ENCODE results near the gene KCTD5. TPM values are rescaled to one million over a fixed set of nuclear protein-coding genes. Genes with fewer than 3 reads are reported as not detected.

KCTD5 gene
- polyA plus RNA-seq, 1 experiment = 34.5 TPM

DNA sequence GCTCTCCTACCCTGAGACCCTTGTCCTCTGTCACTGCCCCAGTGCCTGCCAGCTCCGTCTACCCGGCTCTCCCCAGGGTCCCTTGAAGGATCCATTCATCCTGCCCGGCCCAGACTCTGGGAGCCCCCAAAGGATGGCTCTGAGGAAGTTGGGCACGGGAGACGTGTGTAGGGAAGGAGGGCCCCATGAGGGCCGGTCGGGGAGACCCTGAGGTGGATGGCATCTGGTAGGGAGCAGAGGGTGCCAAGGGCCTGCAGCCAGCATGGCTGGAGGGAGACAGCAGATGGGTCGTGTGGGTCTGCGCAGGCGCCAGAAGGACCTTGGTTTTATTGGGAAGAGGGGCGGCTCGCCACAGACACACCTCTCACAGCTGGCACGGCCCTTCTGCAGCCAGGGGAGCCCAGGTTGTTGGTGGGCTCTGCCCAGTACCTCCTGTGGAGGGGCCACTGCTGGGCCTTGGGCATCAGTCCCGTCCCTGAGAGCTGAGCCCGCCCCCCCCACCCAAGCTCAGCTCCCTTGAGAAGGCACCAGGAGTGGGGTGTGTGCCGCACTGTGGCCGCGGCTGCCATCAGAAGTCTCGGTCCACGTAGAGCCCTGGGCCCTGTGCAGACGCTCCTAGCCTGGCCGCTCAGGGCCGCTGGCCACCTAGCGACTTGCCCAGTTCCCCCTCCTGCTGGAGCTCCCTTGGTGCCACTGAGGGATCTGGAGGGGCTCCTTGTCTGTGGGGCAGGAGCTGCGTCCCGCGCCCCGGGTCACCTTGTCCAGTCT is 16.0 kb downstream of the KCTD5 start:
- DNase-seq (ENCODE audit: low read depth) = no peak
- no peaks in the 10 kb centered on the region for H3K27me3 ChIP-seq (ENCODE audit: control insufficient read depth, insufficient read depth, low read length)
- POLR2A ChIA-PET = no interaction called here
- no peak for TF ChIP-seq CTCF (IDR thresholded peaks at IDR 0.05; ENCODE audit: insufficient read depth, low read depth, low read length)
- CTCF ChIA-PET = no interaction called here
- peaks cover 26% of the 10 kb centered on the region for H3K36me3 ChIP-seq (ENCODE audit: control insufficient read depth, insufficient read depth, low read length)
- H3K4me3 ChIP-seq (ENCODE audit: low read depth, low read length) = no peak overlapping the region

DNA sequence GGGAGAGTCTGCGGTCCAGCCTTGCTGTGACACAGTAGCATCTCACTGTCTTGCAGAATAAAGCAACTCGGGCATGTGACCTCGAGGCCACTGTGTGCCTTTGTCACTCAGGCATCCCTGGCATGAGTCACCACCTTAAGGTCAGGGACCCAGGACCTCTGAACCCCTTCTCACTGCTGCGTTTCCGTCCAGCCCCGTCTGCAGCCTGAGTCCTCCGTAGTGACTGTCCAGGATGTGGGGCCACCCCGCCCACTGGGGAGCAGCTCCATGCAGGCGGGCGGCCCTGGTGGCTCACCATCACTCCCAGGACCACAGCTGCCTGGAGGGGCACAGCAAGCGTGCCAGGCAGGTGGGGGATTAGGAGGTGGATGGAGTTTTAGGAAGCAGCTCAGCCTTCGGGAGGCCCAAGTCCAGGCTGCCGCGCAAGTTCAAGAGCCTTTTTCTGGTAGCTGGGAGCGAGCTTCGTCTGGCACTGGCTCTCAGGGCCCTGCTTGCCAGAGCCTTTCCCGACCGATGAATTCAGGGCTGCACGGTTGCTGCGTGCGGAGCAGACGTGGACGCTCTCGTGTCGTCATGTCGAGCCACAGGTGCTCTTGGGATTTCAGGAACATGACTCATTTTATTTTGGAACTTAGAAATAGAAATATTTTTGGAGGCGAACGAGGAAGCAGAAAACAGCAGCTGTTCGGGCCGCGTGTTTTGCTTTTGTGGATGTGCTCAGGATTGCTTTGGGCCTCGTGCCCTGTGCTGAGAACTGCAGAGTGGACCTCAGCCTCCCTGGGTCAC is 16.8 kb downstream of the KCTD5 start:
- POLR2A ChIA-PET = no interaction called here
- no peak for TF ChIP-seq CTCF (IDR thresholded peaks at IDR 0.05; ENCODE audit: insufficient read depth, low read depth, low read length)
- H3K4me3 ChIP-seq (ENCODE audit: low read depth, low read length) = no peak overlapping the region
- DNase-seq (ENCODE audit: low read depth) = no peak
- peaks cover 28% of the 10 kb centered on the region for H3K36me3 ChIP-seq (ENCODE audit: control insufficient read depth, insufficient read depth, low read length)
- no peaks in the 10 kb centered on the region for H3K27me3 ChIP-seq (ENCODE audit: control insufficient read depth, insufficient read depth, low read length)
- CTCF ChIA-PET = interaction anchor here (0.8 kb wide), 1 partner anchor 19 kb away, joined by 3 read pairs; no protein-coding TSS in a partner anchor

GRCh38 chr16:2699791-2700600 is 17.7 kb downstream of the KCTD5 start:
- DNase-seq (ENCODE audit: low read depth) = no peak
- Histone ChIP-seq H3K27me3 (ENCODE audit: control insufficient read depth, insufficient read depth, low read length) (no peaks in the 10 kb centered on the region), H3K4me3 (ENCODE audit: low read depth, low read length) (no peak overlapping the region), H3K36me3 (ENCODE audit: control insufficient read depth, insufficient read depth, low read length) (peaks cover 28% of the 10 kb centered on the region)
- CTCF ChIA-PET = interaction anchor here (0.8 kb wide), 1 partner anchor 18 kb away, joined by 3 read pairs; no protein-coding TSS in a partner anchor
- POLR2A ChIA-PET = no interaction called here
- TF ChIP-seq CTCF (IDR thresholded peaks at IDR 0.05; ENCODE audit: insufficient read depth, low read depth, low read length) = no peak

DNA sequence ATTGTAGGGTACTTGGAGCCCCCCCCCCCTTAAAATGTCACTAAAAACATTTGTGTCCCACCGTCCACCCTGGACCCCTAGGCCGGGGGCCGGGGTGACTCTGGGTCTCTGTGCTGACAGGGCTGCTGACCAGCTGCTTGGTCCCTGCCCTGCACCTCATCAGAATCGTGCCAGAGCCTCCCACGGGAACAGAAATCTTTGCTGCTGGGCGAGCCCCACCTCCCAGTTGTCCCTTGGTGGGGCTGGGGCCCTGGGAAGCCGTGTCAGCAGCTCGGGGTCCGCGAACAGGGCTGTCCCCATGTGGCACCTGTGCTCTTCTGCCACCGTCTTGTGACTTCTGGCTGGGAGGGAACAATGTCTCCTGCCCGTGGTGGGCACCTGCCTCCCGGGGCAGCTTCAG is 18.5 kb downstream of the KCTD5 start:
- no peak for DNase-seq (ENCODE audit: low read depth)
- ChIA-PET CTCF (interaction anchor here (0.8 kb wide), 1 partner anchor 138 kb away, joined by 3 read pairs; no protein-coding TSS in a partner anchor), POLR2A (no interaction called here)
- H3K36me3 ChIP-seq (ENCODE audit: control insufficient read depth, insufficient read depth, low read length) = peaks cover 32% of the 10 kb centered on the region
- no peak for TF ChIP-seq CTCF (IDR thresholded peaks at IDR 0.05; ENCODE audit: insufficient read depth, low read depth, low read length)
- H3K4me3 ChIP-seq (ENCODE audit: low read depth, low read length) = no peak overlapping the region
- no peaks in the 10 kb centered on the region for H3K27me3 ChIP-seq (ENCODE audit: control insufficient read depth, insufficient read depth, low read length)

Data from BJ (cell line).